Adrenal gland (tissue), 5 donors: ENCODE data around the gene ANKRD60.

Experiments
- CTCF ChIP-seq, 6 experiments: fragments of 450-650 bp in 4 of 6; fragments of 200-600 bp in 2 of 6; sonication (generic) in 1 of 6; IDR thresholded peaks; 1 replicate in 5 of 6; 2 replicates in 1 of 6; pipeline versions ENCODE4 v1.5.1 to v1.8.0; 2016 to 2021; ENCODE audit warnings: antibody characterized with exemption in 6 of 6, mild to moderate bottlenecking in 2 of 6, moderate library complexity in 1 of 6
- POLR2A ChIP-seq, 2 donors: fragments of 450-650 bp; IDR thresholded peaks; one replicate each; pipeline ENCODE4 v1.6.1; 2017; ENCODE audit warnings: antibody characterized with exemption in 2 of 2, mild to moderate bottlenecking in 2 of 2, moderate library complexity in 1 of 2
- donor health status: DM: no; HTN: no; CAD: no.

GRCh38 chr20:58196402-58197184 lies 31.9 kb downstream of the ANKRD60 start:
- TF ChIP-seq CTCF (IDR thresholded peaks at IDR 0.05), result no peak
- no peak for TF ChIP-seq POLR2A (IDR thresholded peaks at IDR 0.05)
